Caco-2 (cell line): ENCODE measurements around the gene NRIP1. TPM values are rescaled to one million over a fixed set of nuclear protein-coding genes. Genes with fewer than 3 reads are reported as not detected.

Source experiments
- BruUV-seq: library from RNA; stranded (reverse); fragments of 400-500 nt; replicated peaks from 2 replicates; lab custom pipeline; 2021; lab: Mats Ljungman, UMichigan
- CTCF ChIA-PET: fragments of 300-600 bp; sonication (Branson Sonifier 250); formaldehyde crosslinking; loops from one replicate; lab custom pipeline; 2022; ENCODE audit warnings: antibody characterized with exemption; lab: Charles Lee
- POLR2A ChIA-PET: fragments of 300-600 bp; sonication (Branson Sonifier 250); formaldehyde crosslinking; loops from one replicate; lab custom pipeline; 2022; ENCODE audit warnings: antibody characterized with exemption; lab: Charles Lee
- DNase-seq, 2 experiments: peaks; one replicate each; pipeline versions ENCODE4 v3.0.0 to v3.0.0-alpha.2; 2020 to 2022
- H3K27me3 ChIP-seq: replicated peaks from 2 replicates; pipeline ENCODE4 v1.6.0; 2011; ENCODE audit warnings: low read length; ENCODE audit not compliant: control insufficient read depth, insufficient read depth
- H3K36me3 ChIP-seq: 2 replicates; pipeline ENCODE4 v1.5.1; 2011; ENCODE audit warnings: low read length; ENCODE audit not compliant: control insufficient read depth, insufficient read depth
- H3K4me1 ChIP-seq: fragments of 250-450 bp; sonication (Bioruptor Pico); 2 replicates; pipeline ENCODE4 v1.5.1; 2020; ENCODE audit warnings: mild to moderate bottlenecking
- H3K4me3 ChIP-seq: 2 replicates; pipeline ENCODE4 v1.5.1; 2011; ENCODE audit warnings: low read depth, mild to moderate bottlenecking, control low read depth, low read length
- H3K9me3 ChIP-seq: fragments of 250-450 bp; sonication (Bioruptor Pico); 2 replicates; pipeline ENCODE4 v1.5.1; 2020; ENCODE audit warnings: mild to moderate bottlenecking, moderate library complexity
- H3K27ac Mint-ChIP-seq: one replicate; pipeline ENCODE4 v1.8.0; 2022; ENCODE audit warnings: mixed read lengths; ENCODE audit not compliant: unreplicated experiment
- H3K27me3 Mint-ChIP-seq: one replicate; pipeline ENCODE4 v1.8.0; 2022; ENCODE audit warnings: mixed read lengths; ENCODE audit not compliant: insufficient read depth, unreplicated experiment
- H3K36me3 Mint-ChIP-seq: one replicate; pipeline ENCODE4 v1.8.0; 2022; ENCODE audit warnings: mild to moderate bottlenecking, mixed read lengths; ENCODE audit not compliant: insufficient read depth, unreplicated experiment
- H3K4me1 Mint-ChIP-seq: one replicate; pipeline ENCODE4 v1.8.0; 2022; ENCODE audit warnings: low read depth, mixed read lengths; ENCODE audit not compliant: unreplicated experiment
- H3K4me3 Mint-ChIP-seq: one replicate; pipeline ENCODE4 v1.8.0; 2022; ENCODE audit warnings: mild to moderate bottlenecking, moderate library complexity, mixed read lengths; ENCODE audit not compliant: unreplicated experiment
- H3K9me3 Mint-ChIP-seq: one replicate; pipeline ENCODE4 v1.8.0; 2022; ENCODE audit warnings: mixed read lengths; ENCODE audit not compliant: unreplicated experiment
- CTCF ChIP-seq, 2 experiments: fragments of 200-600 bp in 1 of 2; IDR thresholded peaks; 1 replicate in 1 of 2; 2 replicates in 1 of 2; pipeline versions ENCODE4 v1.5.1 to v1.8.0; 2011 to 2022; ENCODE audit warnings: antibody characterized with exemption in 1 of 2, control low read depth in 1 of 2, inconsistent platforms in 1 of 2, low read depth in 1 of 2, low read length in 1 of 2, mild to moderate bottlenecking in 1 of 2, moderate library complexity in 1 of 2; ENCODE audit not compliant: insufficient read depth in 1 of 2, severe bottlenecking in 1 of 2, unreplicated experiment in 1 of 2
- intact Hi-C: fragments of 100-400 bp; cut with micrococcal nuclease; formaldehyde crosslinking; loops from one replicate; pipeline ENCODE4 v1.10.0; 2022; ENCODE audit not compliant: unreplicated experiment
- total RNA-seq: library from RNA; stranded (reverse); gene quantifications from 2 replicates; pipeline ENCODE4 v1.2.3, GENCODE V29; 2022

NRIP1 gene
- total RNA-seq, 1 experiment from 2014 or later, result 28.6 TPM

- Mint-ChIP-seq H3K4me3 (no peak overlapping the region), H3K4me1 (peaks cover 6% of the 10 kb centered on the region), H3K27ac (no peak overlapping the region), H3K27me3 (no peaks in the 10 kb centered on the region), H3K36me3 (no peaks in the 10 kb centered on the region), H3K9me3 (no peaks in the 10 kb centered on the region)
- no peak for DNase-seq
- ChIA-PET CTCF (no interaction called here), POLR2A (no interaction called here)
- Histone ChIP-seq H3K4me3 (no peak overlapping the region), H3K27me3 (no peaks in the 10 kb centered on the region), H3K9me3 (no peaks in the 10 kb centered on the region), H3K36me3 (no peaks in the 10 kb centered on the region), H3K4me1 (no peaks in the 10 kb centered on the region)
- intact Hi-C loops, result no loop called here
- no peak for TF ChIP-seq CTCF (IDR thresholded peaks at IDR 0.05; ENCODE audit: insufficient read depth in 1 of 2, low read depth in 1 of 2, low read length in 1 of 2, severe bottlenecking in 1 of 2, unreplicated experiment in 1 of 2)
- no TSS peak for BruUV-seq
These were observed 39.7 kb upstream of the NRIP1 start for GRCh38 chr21:15104470-15104869.

- H3K4me3 Mint-ChIP-seq, result no peak overlapping the region
- H3K27ac Mint-ChIP-seq, result no peak overlapping the region
- ChIA-PET CTCF (no interaction called here), POLR2A (no interaction called here)
- intact Hi-C loops, result no loop called here
- no peaks in the 10 kb centered on the region for H3K27me3 ChIP-seq
- DNase-seq, result no peak
- no peaks in the 10 kb centered on the region for H3K9me3 Mint-ChIP-seq
- no peak overlapping the region for H3K4me3 ChIP-seq
- no TSS peak for BruUV-seq
- no peaks in the 10 kb centered on the region for H3K36me3 ChIP-seq
- no peaks in the 10 kb centered on the region for H3K9me3 ChIP-seq
- no peaks in the 10 kb centered on the region for H3K36me3 Mint-ChIP-seq
- TF ChIP-seq CTCF (IDR thresholded peaks at IDR 0.05; ENCODE audit: insufficient read depth in 1 of 2, low read depth in 1 of 2, low read length in 1 of 2, severe bottlenecking in 1 of 2, unreplicated experiment in 1 of 2), result no peak
- H3K4me1 ChIP-seq, result no peaks in the 10 kb centered on the region
- peaks cover 6% of the 10 kb centered on the region for H3K4me1 Mint-ChIP-seq
- H3K27me3 Mint-ChIP-seq, result no peaks in the 10 kb centered on the region
These were observed 34.1 kb upstream of the NRIP1 start for GRCh38 chr21:15098908-15099307.

GRCh38 chr21:15098181-15098580 lies 33.4 kb upstream of the NRIP1 start:
- Mint-ChIP-seq H3K27ac (no peak overlapping the region), H3K27me3 (no peaks in the 10 kb centered on the region), H3K4me3 (no peak overlapping the region), H3K36me3 (no peaks in the 10 kb centered on the region), H3K4me1 (no peaks in the 10 kb centered on the region), H3K9me3 (no peaks in the 10 kb centered on the region)
- CTCF ChIA-PET, result no interaction called here
- TF ChIP-seq CTCF (IDR thresholded peaks at IDR 0.05; ENCODE audit: insufficient read depth in 1 of 2, low read depth in 1 of 2, low read length in 1 of 2, severe bottlenecking in 1 of 2, unreplicated experiment in 1 of 2), result no peak
- H3K9me3 ChIP-seq, result no peaks in the 10 kb centered on the region
- no peaks in the 10 kb centered on the region for H3K4me1 ChIP-seq
- DNase-seq, result no peak
- intact Hi-C loops, result no loop called here
- H3K4me3 ChIP-seq, result no peak overlapping the region
- H3K27me3 ChIP-seq, result no peaks in the 10 kb centered on the region
- no TSS peak for BruUV-seq
- POLR2A ChIA-PET, result interaction anchor here (0.7 kb wide), 1 partner anchor 42 kb away, joined by 4 read pairs; no protein-coding TSS in a partner anchor
- no peaks in the 10 kb centered on the region for H3K36me3 ChIP-seq
